HPDE6-E6E7 (cell line): Measurements from ENCODE around the gene MPI.
"Not testable (repeated sequence)": the region's sequence is repeated elsewhere in the genome, so short reads cannot be mapped to it uniquely, and the experiment has no call there.

ENCODE experiments used
- DNase-seq: peaks from one replicate; pipeline ENCODE4 v3.0.0; 2011; ENCODE audit warnings: missing footprints; ENCODE audit errors: extremely low spot score

Gene MPI

DNA sequence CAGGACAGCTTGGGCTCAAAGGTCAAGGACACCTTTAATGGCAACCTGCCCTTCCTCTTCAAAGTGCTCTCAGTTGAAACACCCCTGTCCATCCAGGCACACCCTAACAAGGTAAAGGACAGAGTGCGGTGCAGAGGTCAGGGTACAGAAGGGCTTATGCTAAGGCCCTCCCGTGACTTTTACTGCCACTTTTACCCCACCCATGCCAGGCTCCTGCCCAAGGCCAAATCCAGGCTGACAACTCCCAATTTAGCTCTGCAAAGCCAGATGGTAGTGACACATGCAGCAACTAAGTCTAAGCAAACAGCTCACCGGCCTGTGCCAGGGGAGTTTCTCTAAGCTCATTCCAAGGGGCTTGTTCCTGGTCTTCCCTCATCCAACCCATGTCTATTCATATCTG, 1.6 kb downstream of the MPI start:
- DNase-seq, result no peak

DNA sequence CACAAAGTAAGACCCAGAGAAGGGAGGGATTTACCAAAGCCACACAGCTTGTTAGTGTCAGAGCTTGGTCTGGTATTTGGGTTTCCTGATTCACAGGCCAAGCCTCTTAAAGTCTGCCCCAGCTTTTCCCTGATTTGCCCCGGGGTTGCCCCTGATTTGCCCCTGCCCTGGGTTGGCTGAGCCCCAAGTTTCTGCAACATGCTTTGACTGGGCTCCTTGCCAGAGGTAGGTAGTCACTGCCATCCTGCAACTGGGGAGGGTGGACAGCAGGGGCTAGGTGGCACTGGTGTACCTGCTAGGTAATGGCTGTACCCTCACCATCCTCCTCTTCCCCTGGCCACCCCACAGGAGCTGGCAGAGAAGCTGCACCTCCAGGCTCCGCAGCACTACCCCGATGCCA, 2.5 kb downstream of the MPI start:
- no peak for DNase-seq

GRCh38 chr15:74892931-74893330, 3.1 kb downstream of the MPI start:
- DNase-seq, result no peak

DNA sequence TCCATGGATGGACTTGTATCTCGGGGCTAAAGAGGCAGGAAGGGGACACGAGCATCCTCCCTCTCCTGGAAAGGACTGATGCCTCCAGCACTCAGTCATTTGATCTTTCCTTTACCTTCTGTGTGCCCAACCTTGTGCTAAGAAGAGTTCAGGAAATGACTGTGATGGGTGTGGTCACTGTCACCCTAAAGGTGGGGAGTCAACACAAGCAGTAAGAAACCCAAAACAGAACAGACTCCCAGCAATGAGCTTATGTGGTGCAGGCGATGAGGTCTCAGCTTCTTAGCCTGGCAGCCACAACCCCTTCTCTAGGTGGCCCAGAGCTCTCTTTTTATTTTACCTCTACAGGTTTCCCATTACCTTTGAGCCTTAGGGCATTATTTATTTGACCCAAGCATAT, 3.8 kb downstream of the MPI start:
- no peak for DNase-seq

- DNase-seq, result not testable (repeated sequence)
Observed at GRCh38 chr15:74894383-74894782, 4.5 kb downstream of the MPI start.

DNA sequence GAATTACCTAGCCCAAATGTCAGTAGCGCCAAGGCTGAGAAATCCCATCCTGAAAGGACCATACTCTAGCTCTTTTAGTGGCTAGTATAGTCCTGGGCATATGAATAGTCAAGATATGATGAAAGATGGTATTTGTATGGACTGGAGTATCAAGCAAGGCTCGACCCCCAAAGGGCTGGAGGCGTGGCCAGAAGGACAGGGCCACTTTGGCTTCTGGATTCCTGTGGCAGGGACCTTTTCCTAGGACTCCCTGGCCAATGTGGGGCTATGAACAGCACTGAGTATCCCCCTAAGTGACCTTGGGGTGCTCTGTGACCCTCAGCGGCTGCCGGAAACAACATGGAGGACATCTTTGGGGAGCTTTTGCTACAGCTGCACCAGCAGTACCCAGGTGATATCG, 6.0 kb downstream of the MPI start:
- no peak for DNase-seq

DNA sequence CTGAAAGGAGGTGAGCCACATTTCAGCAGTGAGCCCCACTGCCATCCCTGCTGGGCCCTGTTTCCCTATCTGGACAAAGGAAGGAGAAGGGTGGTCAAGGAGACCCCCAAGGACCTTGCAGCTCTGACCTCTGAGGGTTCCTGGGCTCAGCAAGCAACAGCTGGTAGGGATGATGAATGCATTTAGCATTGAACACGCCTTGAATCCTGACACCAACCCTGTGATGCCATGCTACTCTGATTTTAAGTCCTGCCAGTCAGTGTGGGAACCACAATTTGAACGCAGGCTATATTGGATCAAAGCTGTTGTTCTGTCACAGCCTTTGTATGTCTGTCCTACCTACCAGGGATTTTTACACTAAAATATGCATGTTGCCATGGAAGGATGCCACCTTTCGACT, 6.5 kb downstream of the MPI start:
- DNase-seq, result no peak

DNA sequence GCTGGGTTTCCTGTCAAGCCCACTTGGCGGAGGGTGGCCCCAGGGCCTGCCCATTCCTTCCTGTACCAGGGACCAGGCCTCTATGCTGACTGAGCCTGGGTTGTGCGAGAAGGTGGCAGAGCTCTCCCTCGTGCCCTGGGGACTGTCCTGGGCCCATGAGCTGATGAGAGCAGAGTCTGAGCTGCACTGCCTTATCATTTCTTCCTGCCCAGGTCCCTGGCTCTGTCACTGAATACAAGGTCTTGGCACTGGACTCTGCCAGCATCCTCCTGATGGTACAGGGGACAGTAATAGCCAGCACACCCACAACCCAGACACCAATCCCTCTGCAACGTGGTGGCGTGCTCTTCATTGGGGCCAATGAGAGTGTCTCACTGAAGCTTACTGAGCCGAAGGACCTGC, 7.5 kb downstream of the MPI start:
- no peak for DNase-seq

GRCh38 chr15:74901612-74902063, 11.8 kb downstream of the MPI start:
- peak; percentile 70 for DNase-seq

DNA sequence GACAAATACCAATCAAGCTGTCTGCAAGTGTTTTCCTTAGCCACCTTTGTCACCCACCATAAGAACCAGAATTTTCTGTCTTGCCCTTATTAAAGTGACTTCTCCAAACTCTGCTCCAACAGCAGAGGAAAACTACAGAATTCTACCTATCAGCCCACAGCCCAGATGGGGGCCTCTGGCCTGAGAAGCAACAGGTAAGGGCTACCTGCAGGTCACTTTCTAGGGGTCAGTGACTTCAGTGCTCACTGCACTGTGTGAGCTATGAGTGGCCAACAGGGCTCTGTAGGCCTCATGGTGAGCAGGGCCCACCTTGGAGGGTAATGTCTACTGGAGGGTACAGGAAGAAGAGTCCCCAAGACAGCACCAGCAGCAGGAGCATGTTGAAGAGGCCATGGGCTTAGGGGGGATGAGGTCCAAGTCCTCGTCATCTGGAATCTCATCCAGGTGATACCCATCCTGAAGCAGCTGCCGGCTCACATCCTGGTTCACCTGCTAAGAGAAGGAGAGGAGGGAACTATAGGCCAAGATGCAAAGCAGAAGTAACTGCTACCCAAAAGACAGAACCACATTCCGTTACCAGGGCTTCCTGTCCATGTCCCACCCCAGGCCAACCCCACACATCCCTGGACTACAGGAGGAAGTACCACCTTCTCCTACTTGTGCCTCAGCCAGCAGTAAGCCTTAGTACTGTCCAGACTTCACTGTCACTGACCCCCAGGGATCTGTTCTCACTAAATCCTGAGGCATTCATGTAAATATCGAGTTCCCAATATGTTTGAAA, 12.6 kb downstream of the MPI start:
- DNase-seq, result no peak

- no peak for DNase-seq
Observed at GRCh38 chr15:74903676-74904075, 13.8 kb downstream of the MPI start.

GRCh38 chr15:74904190-74904805, 14.5 kb downstream of the MPI start:
- DNase-seq, result no peak

- no peak for DNase-seq
Observed at GRCh38 chr15:74906067-74906449, 16.2 kb downstream of the MPI start.

DNA sequence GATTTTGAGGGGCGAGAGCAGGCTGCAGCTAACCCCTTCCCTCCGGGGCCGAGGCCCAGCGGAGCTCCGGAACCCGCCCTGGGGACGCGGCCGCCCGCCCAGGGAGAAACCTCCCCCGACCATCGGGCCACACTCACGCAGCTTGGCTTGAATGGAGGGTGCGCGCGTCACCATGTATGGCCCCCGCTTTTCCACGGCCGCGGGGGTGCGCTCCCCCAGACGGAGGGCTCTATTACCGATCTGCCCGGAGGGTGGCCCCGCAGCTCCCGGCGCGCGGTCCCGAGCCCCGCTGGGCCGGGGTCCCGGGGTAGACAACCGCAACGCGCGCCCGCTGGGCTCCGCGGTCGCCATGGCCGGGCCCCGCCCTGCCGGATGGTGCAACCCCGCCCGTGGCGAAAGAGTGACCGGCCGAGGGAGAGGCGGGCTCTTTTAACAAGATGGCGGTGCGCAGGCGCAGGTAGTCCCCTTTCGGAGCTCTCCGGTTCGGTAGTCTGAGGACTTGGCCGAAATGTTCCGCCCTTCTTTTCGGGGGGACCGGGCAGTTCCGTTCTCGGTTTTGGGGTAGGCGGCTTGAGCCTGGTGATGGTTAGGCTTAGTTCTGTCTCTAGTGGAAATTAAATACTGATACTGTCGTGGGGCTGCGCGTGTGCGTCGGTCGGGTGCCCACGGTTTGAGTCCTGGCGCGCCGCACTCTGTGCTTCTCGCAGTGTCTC, 16.8 kb downstream of the MPI start, which contains the start of gene FAM219B:
FAM219B (minus strand) TSS at position 402 of the 713 bp plus-strand sequence; CDS start at position 351, 51 bp downstream.
- peak; percentile 91 for DNase-seq

DNA sequence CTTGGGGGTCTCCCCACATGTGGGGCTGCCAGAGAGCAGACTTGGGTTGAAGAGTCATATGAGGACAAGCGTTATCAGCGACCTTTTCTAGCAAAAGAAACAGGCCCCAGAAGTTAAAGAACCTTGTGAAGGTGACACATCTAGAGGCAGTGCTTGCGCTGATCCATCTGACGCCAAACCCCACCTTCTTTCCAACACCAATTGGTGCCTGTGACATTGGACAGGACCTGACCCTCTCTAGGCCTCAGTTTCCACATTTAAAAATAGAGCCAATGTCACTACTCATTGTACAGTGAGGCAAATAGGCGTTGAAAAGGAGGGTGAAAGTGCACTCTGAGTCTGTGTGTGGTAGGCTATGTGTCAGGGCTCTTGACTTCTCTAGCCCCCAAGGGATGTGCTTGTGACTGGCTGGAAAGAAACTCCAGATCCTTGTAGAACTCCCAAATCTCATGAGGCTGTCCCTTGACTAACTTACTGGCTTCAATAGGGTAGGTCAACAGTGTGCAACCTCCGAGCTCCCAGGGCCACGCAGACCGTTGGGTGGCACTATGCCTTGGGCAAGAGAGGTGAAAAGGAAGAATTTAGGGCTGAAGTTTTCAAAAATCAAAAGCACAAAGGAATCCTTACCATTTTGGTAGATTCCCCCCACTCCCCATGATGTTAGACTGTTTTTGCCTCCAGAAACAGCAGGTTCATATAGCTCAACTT, 17.5 kb downstream of the MPI start:
- no peak for DNase-seq

GRCh38 chr15:74908635-74909034, 18.8 kb downstream of the MPI start:
- no peak for DNase-seq

- DNase-seq, result no peak
Observed at GRCh38 chr15:74913041-74913440, 23.2 kb downstream of the MPI start.

DNA sequence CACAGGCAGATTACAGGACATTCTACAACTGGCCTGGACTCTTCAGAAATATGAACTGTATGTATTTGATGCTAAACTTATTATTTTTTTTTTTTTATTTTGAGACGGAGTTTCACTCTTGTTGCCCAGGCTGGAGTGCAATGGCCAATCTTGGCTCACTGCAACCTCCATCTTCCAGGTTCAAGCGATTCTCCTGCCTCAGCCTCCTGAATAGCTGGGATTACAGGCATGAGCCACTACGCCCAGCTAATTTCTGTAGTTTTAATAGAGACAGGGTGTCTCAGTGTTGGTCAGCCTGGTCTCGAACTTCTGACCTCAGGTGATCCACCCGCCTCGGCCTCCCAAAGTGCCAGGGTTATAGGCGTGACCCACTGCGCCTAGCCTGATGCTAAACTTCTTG, 24.0 kb downstream of the MPI start:
- DNase-seq, result not testable (repeated sequence)

DNA sequence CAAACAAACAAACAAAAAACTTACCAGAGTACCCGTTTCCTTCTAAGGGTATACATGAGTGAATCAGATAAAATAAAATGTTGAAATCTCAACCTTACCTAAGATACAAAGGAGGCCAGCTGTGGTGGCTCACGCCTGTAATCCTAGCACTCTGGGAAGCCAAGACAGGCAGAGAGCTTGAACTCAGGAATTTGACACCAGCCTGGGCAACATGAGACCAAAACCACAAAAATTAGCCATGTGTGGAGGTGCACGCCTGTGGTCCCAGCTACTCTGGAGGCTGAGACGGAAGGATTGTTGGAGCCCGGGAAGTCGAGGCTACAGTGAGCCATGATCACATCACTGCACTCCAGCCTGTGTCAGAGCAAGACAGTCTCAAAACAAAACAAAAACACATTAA, 27.8 kb downstream of the MPI start:
- no peak for DNase-seq

GRCh38 chr15:74920456-74920855, 30.6 kb downstream of the MPI start:
- DNase-seq, result no peak

DNA sequence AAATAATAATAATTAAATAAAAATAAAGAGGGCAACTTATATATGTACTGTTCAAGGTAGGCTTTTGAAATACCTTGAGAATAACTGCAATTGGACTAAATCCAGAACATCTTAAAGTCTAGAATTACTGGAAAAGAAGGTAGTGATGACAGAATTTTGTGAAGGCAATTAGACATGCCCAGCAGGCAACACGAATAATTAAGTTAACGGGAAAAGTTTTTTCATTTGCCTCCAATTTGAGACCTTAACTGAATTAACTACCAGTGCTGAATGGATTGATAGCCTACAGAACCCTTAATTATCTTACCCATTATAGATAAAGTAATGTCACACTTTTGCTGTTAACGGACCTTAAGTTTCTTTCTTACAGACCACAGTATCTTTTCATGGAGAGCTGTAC, 34.7 kb downstream of the MPI start:
- no peak for DNase-seq

DNA sequence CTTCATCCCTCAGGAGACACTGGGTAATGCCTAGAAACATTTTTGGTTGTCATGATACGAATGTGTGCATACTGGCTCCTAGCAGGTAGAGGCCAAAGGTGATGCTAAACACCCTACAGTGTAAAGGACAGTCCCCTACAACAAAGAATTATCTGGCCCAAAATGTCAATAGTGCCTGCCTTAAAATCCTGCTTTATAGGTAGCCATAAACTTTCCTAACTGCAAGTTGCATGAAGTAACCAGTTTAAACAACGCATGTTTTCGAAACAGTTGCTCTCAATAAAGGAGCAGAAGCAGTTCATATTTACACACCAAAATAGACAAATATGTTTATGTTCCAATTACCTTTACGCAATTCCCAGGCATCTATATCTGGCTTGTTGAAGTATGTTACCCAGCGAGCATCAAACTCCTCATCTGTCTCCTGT, 38.9 kb downstream of the MPI start:
- DNase-seq, result no peak
